ENCODE results near the gene VPS52.

VPS52 gene

DNA sequence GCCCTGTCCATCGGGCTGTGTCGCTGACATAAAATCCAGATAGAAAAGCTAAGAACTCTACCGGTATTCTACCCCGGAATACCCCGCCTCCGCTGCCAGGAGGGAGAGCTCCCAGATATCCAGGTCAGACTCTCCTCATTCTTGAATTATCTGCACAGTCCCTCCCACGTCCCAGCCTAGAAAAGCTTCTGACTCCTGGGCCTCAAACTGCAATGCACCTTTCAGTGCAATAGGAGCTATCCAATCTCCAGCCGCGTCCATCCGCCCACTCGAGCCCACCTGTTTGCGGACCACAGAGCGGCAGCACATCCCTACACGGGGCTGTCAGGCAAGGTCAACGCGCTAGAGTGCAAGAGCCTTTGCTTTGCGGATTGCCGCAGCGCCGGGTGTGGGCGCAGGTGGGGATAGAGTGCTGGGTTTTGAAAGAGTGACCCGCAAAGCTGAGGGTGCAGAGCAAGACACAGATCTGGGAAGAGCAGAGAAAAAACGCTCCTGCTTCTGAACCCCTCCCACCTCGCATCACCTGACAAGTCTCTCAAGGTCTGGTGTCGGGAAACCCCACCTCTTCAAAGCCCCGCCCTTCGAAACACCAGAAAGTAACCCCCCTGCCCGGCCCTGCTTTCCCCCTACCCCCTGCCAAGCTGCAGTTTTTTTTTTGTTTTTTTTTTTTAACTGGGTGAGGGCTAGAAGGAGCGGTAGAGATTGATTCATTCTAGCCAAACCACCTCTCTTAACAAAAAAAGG lies 40.9 kb upstream of the VPS52 start:
- in situ Hi-C loops (cut with HindIII; ENCODE audit: low pct_ligation_motif_present, low pct_unique_long_range_greater_than_20kb, low sequenced_read_pairs) = no loop called here
- peak; percentile 83 for DNase-seq

DNA sequence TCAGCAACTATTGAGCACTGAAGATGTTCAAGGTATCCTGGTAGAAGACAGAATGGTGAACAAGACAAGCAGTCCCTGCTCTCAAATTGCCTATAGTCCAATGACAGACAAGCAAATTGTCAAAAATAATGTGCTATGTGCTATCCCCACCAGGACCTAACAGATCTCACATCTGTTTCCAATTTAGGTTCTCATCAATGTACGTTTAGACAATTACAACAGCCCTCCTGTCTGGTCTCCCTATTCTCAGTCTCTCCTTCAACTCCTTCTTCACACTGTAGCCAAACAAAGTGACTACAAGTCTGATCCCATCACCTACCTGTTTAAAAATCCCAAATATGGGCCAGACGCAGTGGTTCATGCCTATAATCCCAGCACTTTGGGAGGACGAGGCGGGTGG lies 34.7 kb upstream of the VPS52 start:
- no peak for DNase-seq
- in situ Hi-C loops (cut with HindIII; ENCODE audit: low pct_ligation_motif_present, low pct_unique_long_range_greater_than_20kb, low sequenced_read_pairs) = no loop called here

- DNase-seq = no peak
- in situ Hi-C loops (cut with HindIII; ENCODE audit: low pct_ligation_motif_present, low pct_unique_long_range_greater_than_20kb, low sequenced_read_pairs) = no loop called here
Observed at GRCh38 chr6:33305052-33305451, 33.4 kb upstream of the VPS52 start.

DNA sequence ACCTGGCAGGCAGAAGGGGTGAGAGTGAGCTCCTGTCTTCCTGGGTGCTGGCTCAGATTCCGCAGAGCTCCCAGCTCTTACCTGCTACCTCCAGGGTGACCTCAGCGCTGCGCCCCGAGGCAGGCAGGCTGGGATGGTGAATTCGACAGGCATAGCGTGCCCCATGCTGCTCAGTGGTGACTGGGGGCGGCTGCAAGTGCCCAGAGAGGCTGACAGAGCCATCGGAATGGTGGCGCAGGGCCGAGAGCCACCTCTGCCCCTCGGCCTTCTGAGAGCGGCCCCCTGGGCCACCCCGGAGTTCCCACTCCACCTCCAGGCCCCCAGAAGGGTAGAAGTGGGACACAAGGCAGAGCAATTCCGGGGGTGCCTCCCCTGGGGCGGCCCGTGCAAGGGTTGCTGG lies 32.5 kb upstream of the VPS52 start:
- no peak for DNase-seq
- in situ Hi-C loops (cut with HindIII; ENCODE audit: low pct_ligation_motif_present, low pct_unique_long_range_greater_than_20kb, low sequenced_read_pairs) = no loop called here

DNA sequence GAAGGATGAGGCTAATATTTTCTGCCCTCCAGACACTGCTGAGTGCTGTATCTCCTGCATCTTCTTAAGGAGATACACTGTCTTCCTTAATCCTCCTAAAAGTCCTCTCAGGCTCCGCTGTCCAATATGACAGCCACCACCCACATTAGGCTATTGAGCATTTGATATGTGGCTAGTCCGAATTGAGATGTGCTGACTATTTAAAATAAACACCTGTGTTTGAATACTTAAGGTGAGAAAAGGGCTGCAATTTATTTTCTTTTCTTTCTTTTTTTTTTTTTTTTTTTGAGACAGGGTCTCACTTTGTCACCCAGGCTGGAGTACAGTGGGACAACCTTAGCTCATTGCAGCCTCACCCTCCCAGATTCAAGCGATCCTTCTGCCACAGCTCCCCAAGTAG lies 30.2 kb upstream of the VPS52 start:
- in situ Hi-C loops (cut with HindIII; ENCODE audit: low pct_ligation_motif_present, low pct_unique_long_range_greater_than_20kb, low sequenced_read_pairs) = no loop called here
- DNase-seq = no peak

GRCh38 chr6:33299237-33299944 lies 27.7 kb upstream of the VPS52 start:
- in situ Hi-C loops (cut with HindIII; ENCODE audit: low pct_ligation_motif_present, low pct_unique_long_range_greater_than_20kb, low sequenced_read_pairs) = no loop called here
- peak; percentile 90 for DNase-seq

DNA sequence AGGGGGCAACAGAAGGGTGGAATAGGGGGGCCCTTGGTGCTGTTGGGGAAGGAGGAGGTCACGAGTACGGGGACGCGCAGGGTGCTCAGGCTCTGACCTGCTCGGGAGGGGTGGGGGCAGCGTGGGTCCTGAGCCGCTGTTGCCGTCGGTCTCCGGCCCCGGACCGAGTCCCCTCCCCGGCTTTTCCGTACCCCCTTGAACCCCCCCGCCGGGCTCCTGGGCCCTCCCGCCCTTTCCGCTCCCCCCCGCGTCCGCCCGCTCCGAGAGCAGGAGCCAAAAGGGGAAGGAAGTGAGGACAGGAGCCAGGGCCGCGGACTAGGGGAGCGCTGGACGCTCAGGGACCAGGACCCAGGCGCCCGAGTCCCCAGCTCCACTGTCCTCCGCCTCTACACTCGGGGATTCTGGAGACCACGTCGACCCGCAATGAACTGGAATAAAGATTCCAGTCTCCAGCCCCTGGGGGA lies 27.1 kb upstream of the VPS52 start, which contains the start of gene RGL2:
TSS of gene RGL2 (minus strand) at position 170 of the 464 bp plus-strand sequence. CDS start 332 bp downstream, outside the sequence.
- in situ Hi-C loops (cut with HindIII; ENCODE audit: low pct_ligation_motif_present, low pct_unique_long_range_greater_than_20kb, low sequenced_read_pairs) = no loop called here
- DNase-seq = peak; percentile 56

DNA sequence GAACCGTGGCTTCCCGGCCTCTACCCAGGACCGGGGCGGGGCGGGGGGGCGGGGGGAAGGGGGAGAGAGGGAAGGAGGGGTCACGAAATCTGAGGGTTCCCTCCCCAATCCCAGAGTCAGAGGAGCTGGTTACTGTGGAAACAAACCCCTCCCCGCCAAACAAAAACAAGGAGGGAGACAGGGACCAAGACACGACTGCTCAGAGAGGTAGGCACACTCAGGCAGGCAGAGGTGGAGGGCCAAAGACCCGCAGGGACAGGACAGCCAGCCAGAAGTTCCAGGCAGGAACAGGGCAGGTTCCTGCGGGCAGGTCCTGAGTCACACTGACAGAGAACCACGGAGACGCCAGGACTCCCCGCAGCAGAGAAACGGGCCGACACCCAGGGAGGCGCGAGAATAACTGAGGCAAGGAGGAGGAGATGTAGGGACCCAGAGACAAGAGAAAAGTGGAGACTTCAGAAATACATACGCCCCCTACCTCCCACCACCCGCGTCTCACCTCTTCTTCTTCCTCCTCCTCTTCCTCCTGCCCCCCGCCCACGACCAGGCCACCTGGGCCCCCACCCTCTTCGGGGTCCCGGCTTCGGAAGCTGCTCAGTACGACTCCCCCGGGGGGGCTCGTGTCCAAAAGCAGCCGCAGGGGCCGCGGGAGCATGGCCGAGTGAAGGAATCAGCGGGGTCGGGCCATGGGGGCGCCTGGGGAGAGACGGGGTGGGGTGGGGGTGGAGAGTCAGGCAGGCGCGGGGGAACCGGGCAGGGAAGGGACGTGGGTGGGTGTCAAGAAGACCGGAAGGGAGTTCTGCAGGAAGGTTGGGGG lies 26.5 kb upstream of the VPS52 start:
- peak; percentile 78 for DNase-seq
- in situ Hi-C loops (cut with HindIII; ENCODE audit: low pct_ligation_motif_present, low pct_unique_long_range_greater_than_20kb, low sequenced_read_pairs) = no loop called here

DNA sequence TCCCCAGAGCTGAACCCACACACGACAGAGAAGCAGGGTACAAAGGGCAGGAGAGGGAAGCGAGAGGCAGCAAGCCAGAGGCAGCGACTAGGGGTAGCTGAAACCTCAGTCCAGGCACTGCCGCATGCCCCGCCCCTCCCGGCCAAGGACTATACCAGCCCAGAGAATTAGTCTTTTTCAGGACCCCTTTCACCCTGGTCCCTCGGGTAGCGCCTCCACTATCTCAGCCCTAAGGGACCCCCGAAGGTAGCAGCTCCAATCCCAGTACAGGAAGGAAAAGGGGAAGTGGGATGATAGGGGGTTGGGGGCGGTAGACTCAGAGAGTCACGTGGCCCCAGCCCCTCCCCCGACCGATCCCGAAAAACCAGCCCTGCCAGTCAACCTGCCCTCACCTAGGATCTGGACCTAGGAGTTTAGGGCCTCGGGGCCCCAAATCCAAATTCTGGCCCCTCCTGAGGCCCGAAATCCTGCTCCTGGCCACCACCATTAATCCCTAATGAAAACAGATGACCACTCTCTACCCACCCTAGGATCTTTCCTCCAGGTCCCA lies 25.8 kb upstream of the VPS52 start:
- no peak for DNase-seq
- in situ Hi-C loops (cut with HindIII; ENCODE audit: low pct_ligation_motif_present, low pct_unique_long_range_greater_than_20kb, low sequenced_read_pairs) = no loop called here

DNA sequence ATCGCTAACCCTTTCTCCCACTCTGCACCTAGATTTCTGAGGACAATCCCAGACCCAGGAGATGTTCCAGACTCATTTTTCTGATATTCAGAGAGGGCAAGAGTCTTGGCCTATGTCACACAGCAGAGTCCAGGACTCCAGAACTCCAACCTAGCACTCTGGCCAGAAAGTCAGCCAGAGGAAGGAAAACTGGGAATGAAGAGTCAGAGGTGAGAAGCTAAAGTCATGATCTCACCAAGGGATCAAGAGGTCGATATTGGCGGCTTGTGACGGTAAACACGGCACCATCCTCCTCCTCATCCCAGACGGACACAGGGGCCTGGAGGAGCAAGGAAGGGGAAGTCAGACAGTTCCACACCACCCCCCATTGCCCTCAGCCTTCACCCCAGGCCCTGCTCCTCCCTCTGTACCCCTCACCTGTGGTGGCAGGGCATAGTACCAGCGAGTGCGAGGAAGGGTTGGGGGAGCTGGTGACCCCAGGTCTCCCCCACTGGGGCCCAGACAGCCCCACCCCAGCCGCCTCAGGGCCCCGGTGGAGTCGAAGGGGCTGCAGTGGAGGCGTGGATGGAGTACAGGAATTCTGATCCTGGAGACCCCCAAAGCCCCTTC lies 25.2 kb upstream of the VPS52 start:
- in situ Hi-C loops (cut with HindIII; ENCODE audit: low pct_ligation_motif_present, low pct_unique_long_range_greater_than_20kb, low sequenced_read_pairs) = no loop called here
- no peak for DNase-seq

DNA sequence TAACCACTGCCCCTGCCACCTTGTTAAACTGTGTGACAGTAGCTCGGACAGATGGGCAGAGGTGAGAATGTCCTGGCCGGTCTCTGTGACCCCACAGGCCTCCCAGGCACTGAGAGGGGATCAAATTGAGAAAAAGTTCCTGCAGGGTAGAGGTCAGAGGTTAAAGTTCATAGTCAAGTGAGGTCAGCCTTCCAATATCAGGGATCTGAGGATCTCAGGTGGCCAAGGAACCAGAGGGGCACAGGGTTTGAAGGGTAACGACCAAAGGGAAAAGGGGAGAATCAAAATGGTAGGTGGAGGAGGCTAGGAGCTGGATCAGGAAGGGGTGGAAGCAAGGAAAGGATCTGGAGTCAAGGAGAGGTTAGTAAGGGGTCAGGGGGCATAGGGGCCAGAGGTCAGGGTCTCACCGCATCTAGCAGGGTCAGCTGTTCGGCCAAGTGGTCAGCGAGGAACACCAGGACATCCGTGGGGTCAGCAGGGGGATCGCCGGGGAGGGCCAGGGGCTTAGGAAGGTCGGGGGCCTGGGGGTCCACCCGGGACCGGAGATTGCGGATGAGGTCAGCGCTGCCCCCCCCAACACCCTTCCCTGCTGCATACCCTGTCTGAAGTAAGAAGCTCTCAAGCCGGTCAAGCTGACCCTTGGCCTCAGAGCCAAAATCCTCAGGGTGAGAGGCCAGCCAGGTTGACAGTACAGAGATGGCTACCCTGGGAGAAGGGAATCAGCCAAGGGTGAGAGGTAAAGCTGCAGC lies 24.1 kb upstream of the VPS52 start:
- in situ Hi-C loops (cut with HindIII; ENCODE audit: low pct_ligation_motif_present, low pct_unique_long_range_greater_than_20kb, low sequenced_read_pairs) = no loop called here
- DNase-seq = no peak

DNA sequence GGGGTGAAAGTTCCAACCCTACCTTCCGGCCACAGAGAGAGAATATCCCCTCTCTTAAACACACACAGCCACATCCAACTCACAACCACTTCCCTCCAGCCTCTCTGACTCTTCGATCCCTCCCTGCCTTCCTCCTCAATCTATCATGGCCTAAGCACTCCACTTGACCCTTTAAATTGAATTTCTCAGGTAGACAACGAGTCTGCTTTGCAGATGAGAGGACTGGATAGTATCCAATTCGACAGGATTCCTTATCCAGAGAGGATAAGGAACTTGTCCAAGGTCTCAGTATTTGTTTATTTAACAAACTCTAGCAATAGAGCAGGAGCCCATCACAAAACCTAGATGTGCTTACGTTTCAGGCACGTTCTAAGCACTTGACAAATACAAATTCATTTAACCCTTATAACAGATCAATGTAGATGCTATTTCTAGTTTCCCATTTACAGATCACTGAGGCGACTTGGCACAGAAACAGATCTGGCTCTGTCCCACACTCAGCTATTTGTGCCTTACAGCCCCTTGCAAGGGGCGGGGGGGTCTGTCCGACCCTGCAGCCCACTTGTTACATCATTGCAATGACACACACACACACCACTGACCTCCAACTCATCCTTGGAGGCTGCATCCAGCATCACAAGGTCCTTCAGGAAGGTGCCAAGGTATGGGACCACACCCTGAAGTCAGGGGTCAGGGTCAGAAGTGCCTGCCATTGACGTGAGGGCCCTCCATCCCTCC lies 22.6 kb upstream of the VPS52 start:
- no peak for DNase-seq
- in situ Hi-C loops (cut with HindIII; ENCODE audit: low pct_ligation_motif_present, low pct_unique_long_range_greater_than_20kb, low sequenced_read_pairs) = no loop called here

GRCh38 chr6:33292996-33293682 lies 21.5 kb upstream of the VPS52 start:
- no peak for DNase-seq
- in situ Hi-C loops (cut with HindIII; ENCODE audit: low pct_ligation_motif_present, low pct_unique_long_range_greater_than_20kb, low sequenced_read_pairs) = no loop called here

DNA sequence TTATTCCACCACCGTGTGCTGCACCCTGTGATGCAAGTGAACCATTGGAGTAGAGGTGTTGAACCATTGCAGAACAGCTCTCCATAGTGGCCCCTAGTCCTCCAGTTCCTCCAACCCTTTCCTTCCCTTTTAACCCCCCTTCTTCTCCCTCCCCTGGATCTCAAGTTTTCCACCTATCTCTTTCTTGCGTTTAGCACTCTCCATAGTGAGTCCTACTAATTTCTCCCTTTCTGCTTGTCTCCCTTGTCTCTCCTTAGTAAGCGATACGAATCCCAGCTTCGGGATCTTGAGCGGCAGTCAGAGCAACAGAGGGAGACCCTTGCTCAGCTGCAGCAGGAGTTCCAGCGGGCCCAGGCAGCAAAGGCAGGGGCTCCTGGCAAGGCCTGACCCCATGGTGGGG lies 18.8 kb upstream of the VPS52 start:
- DNase-seq = no peak
- in situ Hi-C loops (cut with HindIII; ENCODE audit: low pct_ligation_motif_present, low pct_unique_long_range_greater_than_20kb, low sequenced_read_pairs) = no loop called here

DNA sequence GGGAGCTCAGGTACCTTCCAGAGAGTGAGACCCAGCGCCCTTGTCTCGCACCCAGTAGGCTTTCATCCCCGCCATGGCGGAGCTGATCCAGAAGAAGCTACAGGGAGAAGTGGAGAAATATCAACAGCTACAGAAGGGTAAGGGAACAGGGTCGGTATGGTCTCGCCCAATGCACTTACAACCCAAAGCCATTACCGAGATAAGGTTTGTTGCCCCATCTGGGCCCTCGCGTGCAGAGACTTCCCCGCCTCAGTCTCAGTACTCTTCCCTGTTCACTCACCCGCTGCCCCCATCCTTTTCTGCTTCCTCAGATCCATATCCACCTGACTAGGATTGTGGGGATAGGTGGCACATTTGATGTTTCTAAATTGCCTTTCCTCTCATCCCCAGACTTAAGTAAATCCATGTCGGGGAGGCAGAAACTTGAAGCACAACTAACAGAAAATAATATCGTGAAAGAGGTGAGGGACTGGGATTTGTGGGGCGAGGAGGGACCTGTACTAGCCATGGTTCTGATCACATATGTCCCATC lies 18.2 kb upstream of the VPS52 start:
- in situ Hi-C loops (cut with HindIII; ENCODE audit: low pct_ligation_motif_present, low pct_unique_long_range_greater_than_20kb, low sequenced_read_pairs) = no loop called here
- DNase-seq = no peak

DNA sequence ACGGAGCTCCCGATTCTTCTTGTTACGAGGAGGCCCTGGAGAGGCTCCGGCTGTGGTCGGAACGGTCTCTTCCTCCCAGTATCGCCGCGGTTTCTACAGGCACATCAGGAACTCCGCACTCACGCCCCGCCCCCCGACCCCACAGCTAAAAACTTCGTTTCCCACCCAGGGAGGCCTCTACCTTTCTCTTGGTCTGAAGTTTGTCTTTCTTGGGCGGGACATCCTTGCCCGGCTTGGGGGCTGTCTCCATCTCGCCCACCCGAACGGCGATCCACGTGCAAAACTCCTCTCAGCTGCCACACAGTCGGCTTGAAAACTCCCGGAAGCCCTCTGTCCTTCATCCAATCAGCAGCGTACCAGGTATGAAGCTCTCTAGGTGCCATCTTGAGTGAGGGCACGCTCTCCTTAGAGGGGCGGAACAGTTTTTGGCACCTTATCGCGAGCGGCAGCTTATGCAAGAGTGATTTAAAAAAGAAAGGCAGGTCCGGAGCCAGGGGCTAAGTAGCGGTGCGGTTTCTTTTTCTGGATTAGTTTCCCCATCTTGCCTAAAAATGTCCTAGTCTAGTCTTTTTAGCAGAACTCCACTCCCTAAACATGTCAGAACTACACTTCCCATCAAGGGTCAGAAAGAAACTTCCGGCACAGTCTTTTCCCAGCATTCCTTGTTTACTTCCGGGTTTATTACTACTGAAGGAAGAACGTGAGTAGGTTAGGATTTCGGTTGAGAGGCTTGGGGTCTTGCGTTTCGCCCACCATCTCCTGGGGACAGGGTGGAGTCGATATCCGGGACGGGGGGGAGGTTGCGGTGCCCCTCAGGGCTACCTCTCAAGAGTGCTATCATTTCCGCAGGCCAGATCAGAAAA lies 17.5 kb upstream of the VPS52 start, which contains the start of the genes PFDN6 and WDR46:
TSS of gene PFDN6 (plus strand) at position 681 of the 863 bp plus-strand sequence. CDS start 256 bp downstream, outside the sequence.
TSS of gene WDR46 (minus strand) at position 319 of the 863 bp plus-strand sequence. CDS start at position 250, 69 bp downstream.
- in situ Hi-C loops (cut with HindIII; ENCODE audit: low pct_ligation_motif_present, low pct_unique_long_range_greater_than_20kb, low sequenced_read_pairs) = no loop called here
- peak; percentile 88 for DNase-seq
